CD4-positive, alpha-beta memory T cell (primary cell): Measurements from ENCODE around the gene KRT15. TPM values are rescaled to one million over a fixed set of nuclear protein-coding genes. Genes with fewer than 3 reads are reported as not detected.

Source experiments
- CTCF ChIA-PET: fragments of 350-600 bp; sonication (Branson Sonifier 250); formaldehyde crosslinking; loops from one replicate; lab custom pipeline; 2021; ENCODE audit warnings: inconsistent platforms; ENCODE audit not compliant: partially characterized antibody; lab: Charles Lee
- POLR2A ChIA-PET: fragments of 350-600 bp; sonication (Branson Sonifier 250); formaldehyde crosslinking; loops from one replicate; lab custom pipeline; 2021; ENCODE audit not compliant: partially characterized antibody; lab: Charles Lee
- DNase-seq, 5 donors: peaks; one replicate each; pipeline versions ENCODE4 v3.0.0 to v3.0.0-alpha.2; 2020 to 2022; ENCODE audit warnings: mixed read lengths in 1 of 5
- H3K27ac ChIP-seq: one replicate; pipeline ENCODE4 v1.7.0; 2013; ENCODE audit warnings: low read depth, low read length
- H3K27me3 ChIP-seq: 2 replicates; pipeline ENCODE4 v1.7.0; 2013; ENCODE audit warnings: mild to moderate bottlenecking, low read length, moderate library complexity; ENCODE audit not compliant: insufficient read depth
- H3K36me3 ChIP-seq: 2 replicates; pipeline ENCODE4 v1.7.0; 2013; ENCODE audit warnings: mild to moderate bottlenecking, low read length, moderate library complexity; ENCODE audit not compliant: insufficient read depth
- H3K4me1 ChIP-seq: 2 replicates; pipeline ENCODE4 v1.7.0; 2013; ENCODE audit warnings: mild to moderate bottlenecking, low read length, moderate library complexity; ENCODE audit not compliant: insufficient read depth
- H3K4me3 ChIP-seq, 2 donors: one replicate each; pipeline ENCODE4 v1.7.0; 2013; ENCODE audit warnings: low read length in 2 of 2, mild to moderate bottlenecking in 1 of 2
- H3K9me3 ChIP-seq, 2 donors: one replicate each; pipeline ENCODE4 v1.7.0; 2013; ENCODE audit warnings: low read length in 2 of 2, control low read depth in 1 of 2; ENCODE audit not compliant: control insufficient read depth in 1 of 2
- H3K27ac Mint-ChIP-seq, 7 donors: one replicate each; pipeline ENCODE4 v1.8.0; 2020 to 2021; ENCODE audit warnings: mixed read lengths in 7 of 7, mild to moderate bottlenecking in 6 of 7, inconsistent platforms in 3 of 7, moderate library complexity in 3 of 7
- H3K27me3 Mint-ChIP-seq, 2 donors: one replicate each; pipeline ENCODE4 v1.8.0; 2020 to 2021; ENCODE audit warnings: mixed read lengths in 2 of 2
- H3K36me3 Mint-ChIP-seq, 2 donors: one replicate each; pipeline ENCODE4 v1.8.0; 2020 to 2021; ENCODE audit warnings: mixed read lengths in 2 of 2, inconsistent platforms in 1 of 2, mild to moderate bottlenecking in 1 of 2
- H3K4me1 Mint-ChIP-seq, 4 donors: one replicate each; pipeline ENCODE4 v1.8.0; 2020 to 2021; ENCODE audit warnings: mixed read lengths in 4 of 4, mild to moderate bottlenecking in 1 of 4
- H3K4me3 Mint-ChIP-seq, 8 donors: one replicate each; pipeline ENCODE4 v1.8.0; 2020 to 2021; ENCODE audit warnings: mixed read lengths in 8 of 8, mild to moderate bottlenecking in 7 of 8, moderate library complexity in 6 of 8, inconsistent platforms in 3 of 8
- H3K9me3 Mint-ChIP-seq, 8 donors: one replicate each; pipeline ENCODE4 v1.8.0; 2020 to 2021; ENCODE audit warnings: mixed read lengths in 8 of 8, mild to moderate bottlenecking in 5 of 8, inconsistent platforms in 3 of 8, moderate library complexity in 1 of 8
- intact Hi-C: fragments of 100-400 bp; cut with micrococcal nuclease; formaldehyde crosslinking; loops from one replicate; pipeline ENCODE4 v1.15.1; 2023
- polyA plus RNA-seq, 2 donors: library from polyadenylated mRNA; unstranded; fragments of 300-500 nt; fragmentation: Illumina TruSeq; gene quantifications; one replicate each; pipeline ENCODE4 v1.2.3, GENCODE V29; 2021
- total RNA-seq, 2 experiments: library from RNA; stranded (reverse); gene quantifications; one replicate each; pipeline ENCODE4 v1.2.3, GENCODE V29; 2021

Gene KRT15
- total and polyA plus RNA-seq, 4 experiments from 2014 or later = not detected

DNA sequence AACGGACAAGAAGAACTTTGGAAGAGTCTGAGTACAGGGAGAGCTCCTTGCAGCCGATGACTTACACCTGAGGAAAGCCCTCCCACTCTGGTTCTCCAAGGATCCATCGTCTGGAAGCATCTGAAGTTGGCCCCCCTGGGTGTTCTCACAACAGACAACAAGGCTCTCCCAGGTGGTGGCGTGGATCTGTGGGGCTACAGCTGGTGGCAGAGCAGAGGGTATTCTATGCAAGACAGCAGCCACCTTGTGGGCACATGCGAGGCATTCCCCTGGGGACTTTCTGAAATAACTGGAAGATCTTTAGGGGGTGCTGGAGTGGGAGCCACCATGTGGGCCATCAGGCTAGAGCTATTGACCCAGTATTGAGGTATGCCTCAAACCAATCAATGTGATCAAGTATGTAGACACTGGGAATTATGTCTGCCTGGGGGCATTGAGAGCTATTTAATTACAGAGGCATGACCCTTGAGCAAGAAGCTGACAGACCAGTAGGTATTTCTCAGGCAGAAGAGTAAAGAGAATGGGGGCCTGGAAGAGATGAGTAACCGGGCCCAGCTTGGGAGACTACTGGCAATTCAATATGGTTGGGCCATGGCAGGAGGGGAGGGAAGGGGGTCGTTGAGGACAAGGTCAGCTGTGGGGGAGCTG lies 16.3 kb upstream of the KRT15 start:
- Mint-ChIP-seq H3K4me1 (peaks cover 0 to under 1% (median 0%) of the 10 kb centered on the region in 4 donors), H3K27me3 (peaks cover 21 to 30% of the 10 kb centered on the region in 2 donors), H3K4me3 (no peak overlapping the region), H3K27ac (no peak overlapping the region), H3K36me3 (no peaks in the 10 kb centered on the region), H3K9me3 (no peaks in the 10 kb centered on the region)
- intact Hi-C loops = no loop called here
- CTCF ChIA-PET = interaction anchor here (1.1 to 3.5 kb wide), 2 partner anchors 14 to 206 kb away, joined by 3 to 16 read pairs; no protein-coding TSS in a partner anchor
- H3K4me3 ChIP-seq = no peak overlapping the region
- DNase-seq = no peak
- no peak overlapping the region for H3K27ac ChIP-seq
- no peaks in the 10 kb centered on the region for H3K36me3 ChIP-seq
- no peaks in the 10 kb centered on the region for H3K4me1 ChIP-seq
- POLR2A ChIA-PET = no interaction called here
- no peaks in the 10 kb centered on the region for H3K9me3 ChIP-seq
- peaks cover 5% of the 10 kb centered on the region for H3K27me3 ChIP-seq

- H3K36me3 ChIP-seq = no peaks in the 10 kb centered on the region
- peaks cover 34 to 43% of the 10 kb centered on the region in 2 donors for H3K27me3 Mint-ChIP-seq
- H3K27ac ChIP-seq = no peak overlapping the region
- peak overlapping the region in 1 of 7 donors; percentile 24 for H3K27ac Mint-ChIP-seq
- ChIA-PET POLR2A (no interaction called here), CTCF (no interaction called here)
- H3K9me3 Mint-ChIP-seq = no peaks in the 10 kb centered on the region
- H3K36me3 Mint-ChIP-seq = no peaks in the 10 kb centered on the region
- H3K4me1 ChIP-seq = no peaks in the 10 kb centered on the region
- H3K4me3 Mint-ChIP-seq = no peak overlapping the region
- H3K4me3 ChIP-seq = no peak overlapping the region
- peaks cover 12% of the 10 kb centered on the region for H3K27me3 ChIP-seq
- intact Hi-C loops = no loop called here
- no peaks in the 10 kb centered on the region for H3K9me3 ChIP-seq
- peaks cover 4 to 9% (median 6%) of the 10 kb centered on the region in 4 donors for H3K4me1 Mint-ChIP-seq
- DNase-seq = no peak
These were observed 14.9 kb upstream of the KRT15 start for GRCh38 chr17:41533613-41534012.

DNA sequence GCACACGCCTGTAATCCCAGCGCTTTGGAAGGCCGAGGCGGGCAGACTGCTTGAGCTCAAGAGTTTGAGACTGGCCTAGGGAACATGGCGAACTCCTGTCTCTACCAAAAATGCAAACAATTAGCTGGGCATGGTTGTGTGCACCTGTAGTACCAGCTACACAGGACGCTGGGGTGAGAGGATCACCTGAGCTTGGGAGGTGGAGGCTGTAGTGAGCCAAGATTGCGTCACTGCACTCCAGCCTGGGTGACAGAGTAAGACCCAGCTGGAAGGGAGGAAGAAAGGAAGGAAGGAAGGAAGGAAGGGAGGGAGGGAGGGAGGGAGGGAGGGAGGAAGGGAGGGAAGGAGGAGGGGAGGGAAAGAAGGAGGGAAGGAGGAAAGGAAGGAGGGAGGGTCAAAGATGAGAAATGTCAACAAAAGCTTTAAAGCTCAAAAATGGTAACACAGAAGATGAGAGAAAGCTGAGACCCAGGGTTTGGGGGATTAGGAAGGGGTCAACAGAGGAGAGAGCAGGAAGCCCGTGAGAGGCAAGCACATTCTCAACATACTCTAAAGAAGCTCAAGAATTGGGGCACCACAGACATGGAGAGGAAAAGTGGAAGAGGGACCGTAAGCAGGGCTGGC lies 14.4 kb upstream of the KRT15 start:
- CTCF ChIA-PET = interaction anchor here (1.5 kb wide), 1 partner anchor 16 kb away, joined by 8 read pairs; no protein-coding TSS in a partner anchor

DNA sequence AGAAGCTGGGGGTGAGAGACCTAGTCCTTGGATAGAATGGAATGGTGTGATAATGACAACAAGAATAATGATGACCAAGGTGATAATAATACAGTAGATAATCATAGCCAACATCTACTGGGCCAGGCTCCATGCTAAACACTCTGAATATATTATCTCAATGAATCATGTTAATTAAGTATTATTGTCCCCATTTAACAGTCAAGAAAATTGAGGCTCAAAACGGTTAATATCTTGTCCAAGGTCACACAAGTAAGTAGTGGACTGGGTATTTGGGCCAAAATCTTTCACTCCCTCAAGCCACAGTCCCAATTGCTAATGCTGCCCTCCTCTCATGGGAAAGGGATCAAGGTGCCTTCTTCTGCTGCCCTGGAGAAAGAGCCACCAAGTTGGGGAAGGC lies 13.3 kb upstream of the KRT15 start:
- H3K9me3 Mint-ChIP-seq = no peaks in the 10 kb centered on the region
- CTCF ChIA-PET = interaction anchor here (1.5 kb wide), 1 partner anchor 18 kb away, joined by 8 read pairs; no protein-coding TSS in a partner anchor
- DNase-seq = no peak
- POLR2A ChIA-PET = no interaction called here
- H3K27me3 Mint-ChIP-seq = peaks cover 41 to 50% of the 10 kb centered on the region in 2 donors
- H3K4me1 Mint-ChIP-seq = peaks cover 5 to 22% (median 12%) of the 10 kb centered on the region in 4 donors
- Histone ChIP-seq H3K27ac (no peak overlapping the region), H3K9me3 (no peaks in the 10 kb centered on the region), H3K4me3 (no peak overlapping the region), H3K27me3 (peaks cover 22% of the 10 kb centered on the region), H3K36me3 (no peaks in the 10 kb centered on the region), H3K4me1 (peaks cover 8% of the 10 kb centered on the region)
- no peak overlapping the region for H3K27ac Mint-ChIP-seq
- H3K36me3 Mint-ChIP-seq = no peaks in the 10 kb centered on the region
- intact Hi-C loops = no loop called here
- no peak overlapping the region for H3K4me3 Mint-ChIP-seq

More for the DNA sequence above, 14.4 kb upstream of the KRT15 start:
- H3K36me3 ChIP-seq = no peaks in the 10 kb centered on the region
- H3K9me3 ChIP-seq = no peaks in the 10 kb centered on the region
- Mint-ChIP-seq H3K27me3 (peaks cover 37 to 44% of the 10 kb centered on the region in 2 donors), H3K36me3 (no peaks in the 10 kb centered on the region), H3K9me3 (no peaks in the 10 kb centered on the region), H3K4me1 (peaks cover 5 to 14% (median 10%) of the 10 kb centered on the region in 4 donors), H3K27ac (no peak overlapping the region), H3K4me3 (no peak overlapping the region)
- POLR2A ChIA-PET = no interaction called here
- DNase-seq = no peak
- intact Hi-C loops = no loop called here
- H3K4me3 ChIP-seq = no peak overlapping the region
- H3K4me1 ChIP-seq = no peaks in the 10 kb centered on the region
- H3K27ac ChIP-seq = no peak overlapping the region
- H3K27me3 ChIP-seq = peaks cover 16% of the 10 kb centered on the region

GRCh38 chr17:41530062-41531048 lies 11.7 kb upstream of the KRT15 start:
- no peak overlapping the region for H3K27ac ChIP-seq
- H3K4me3 Mint-ChIP-seq = no peak overlapping the region

GRCh38 chr17:41529491-41529915 lies 10.8 kb upstream of the KRT15 start:
- Mint-ChIP-seq H3K27ac (no peak overlapping the region), H3K27me3 (peaks cover 45% of the 10 kb centered on the region in 2 donors), H3K4me1 (peaks cover 5 to 24% (median 15%) of the 10 kb centered on the region in 4 donors), H3K9me3 (no peaks in the 10 kb centered on the region), H3K36me3 (no peaks in the 10 kb centered on the region), H3K4me3 (peak overlapping the region in 3 of 8 donors; percentile 15 to 86 (median 47))
- no peaks in the 10 kb centered on the region for H3K36me3 ChIP-seq
- ChIA-PET POLR2A (no interaction called here), CTCF (no interaction called here)
- intact Hi-C loops = no loop called here
- no peak overlapping the region for H3K4me3 ChIP-seq
- no peak for DNase-seq
- H3K27me3 ChIP-seq = peaks cover 26% of the 10 kb centered on the region
- peaks cover 8% of the 10 kb centered on the region for H3K4me1 ChIP-seq
- no peak overlapping the region for H3K27ac ChIP-seq
- no peaks in the 10 kb centered on the region for H3K9me3 ChIP-seq

More at GRCh38 chr17:41530062-41531048, 11.7 kb upstream of the KRT15 start:
- ChIA-PET CTCF (no interaction called here), POLR2A (no interaction called here)
- peaks cover 8% of the 10 kb centered on the region for H3K4me1 ChIP-seq
- intact Hi-C loops = no loop called here
- Mint-ChIP-seq H3K27me3 (peaks cover 48 to 50% of the 10 kb centered on the region in 2 donors), H3K36me3 (no peaks in the 10 kb centered on the region), H3K27ac (no peak overlapping the region), H3K9me3 (no peaks in the 10 kb centered on the region), H3K4me1 (peaks cover 5 to 24% (median 15%) of the 10 kb centered on the region in 4 donors)
- peaks cover 26% of the 10 kb centered on the region for H3K27me3 ChIP-seq
- H3K36me3 ChIP-seq = no peaks in the 10 kb centered on the region
- no peaks in the 10 kb centered on the region for H3K9me3 ChIP-seq
- H3K4me3 ChIP-seq = no peak overlapping the region
- no peak for DNase-seq
